ENCODE data around the gene PRUNE2.

PRUNE2 gene

GRCh38 chr9:76592974-76593347 is 313.0 kb downstream of the PRUNE2 start:
- DNase-seq = no peak

- DNase-seq = peak; percentile 76
Observed at GRCh38 chr9:76592091-76592973, 313.6 kb downstream of the PRUNE2 start.

GRCh38 chr9:76591256-76591950 is 314.5 kb downstream of the PRUNE2 start:
- DNase-seq = peak; percentile 64

GRCh38 chr9:76588316-76588715 is 317.6 kb downstream of the PRUNE2 start:
- no peak for DNase-seq

- no peak for DNase-seq
Observed at GRCh38 chr9:76586390-76587314, 319.3 kb downstream of the PRUNE2 start.

GRCh38 chr9:76585487-76586389 is 320.2 kb downstream of the PRUNE2 start:
- no peak for DNase-seq

GRCh38 chr9:76583256-76583655 is 322.7 kb downstream of the PRUNE2 start:
- no peak for DNase-seq

- no peak for DNase-seq
Observed at GRCh38 chr9:76581731-76582130, 324.2 kb downstream of the PRUNE2 start.

GRCh38 chr9:76580820-76581219 is 325.1 kb downstream of the PRUNE2 start:
- peak; percentile 51 for DNase-seq

- no peak for DNase-seq
Observed at GRCh38 chr9:76580188-76580587, 325.7 kb downstream of the PRUNE2 start.

GRCh38 chr9:76576344-76576743 is 329.6 kb downstream of the PRUNE2 start:
- DNase-seq = peak; percentile 94

- DNase-seq = no peak
Observed at GRCh38 chr9:76575761-76576160, 330.2 kb downstream of the PRUNE2 start.

- DNase-seq = peak; percentile 43
Observed at GRCh38 chr9:76573905-76574760, 331.8 kb downstream of the PRUNE2 start.

- no peak for DNase-seq
Observed at GRCh38 chr9:76573408-76573807, 332.5 kb downstream of the PRUNE2 start.

GRCh38 chr9:76572151-76572550 is 333.8 kb downstream of the PRUNE2 start:
- DNase-seq = no peak

GRCh38 chr9:76571743-76572146 is 334.2 kb downstream of the PRUNE2 start:
- no peak for DNase-seq

GRCh38 chr9:76571288-76571687 is 334.6 kb downstream of the PRUNE2 start:
- DNase-seq = no peak

- DNase-seq = no peak
Observed at GRCh38 chr9:76570826-76571225, 335.1 kb downstream of the PRUNE2 start.

- DNase-seq = no peak
Observed at GRCh38 chr9:76567086-76567485, 338.8 kb downstream of the PRUNE2 start.

- no peak for DNase-seq
Observed at GRCh38 chr9:76564297-76564696, 341.6 kb downstream of the PRUNE2 start.

GRCh38 chr9:76562511-76562911 is 343.4 kb downstream of the PRUNE2 start:
- peak; percentile 69 for DNase-seq

All from fibroblast of skin of abdomen (primary cell).